ENCODE results near the gene OLFM2. TPM values are rescaled to one million over a fixed set of nuclear protein-coding genes. Genes with fewer than 3 reads are reported as not detected.
A peak's percentile ranks its signal among the peaks of the same experiment; 100 is the strongest.

The OLFM2 gene
- total RNA-seq, 1 experiment from 2014 or later: 19.9 TPM

- Histone ChIP-seq H3K9me2 (ENCODE audit: insufficient read depth) (no peaks in the 10 kb centered on the region), H3K79me2 (ENCODE audit: insufficient read depth, low read length) (peaks cover 11% of the 10 kb centered on the region; the same call in 1 of the 2 replicates), H3K4me3 (replicated peaks in 1 of 2; ENCODE audit: low read depth in 1 of 2, low read length in 2 of 2) (no peak overlapping the region), H3K27me3 (ENCODE audit: insufficient read depth, low read length) (no peaks in the 10 kb centered on the region), H3K9ac (ENCODE audit: low read length) (no peak overlapping the region), H4K20me1 (ENCODE audit: insufficient read depth) (no peaks in the 10 kb centered on the region), H3K27ac (ENCODE audit: low read depth, low read length) (no peak overlapping the region; the same call in 1 of the 2 replicates), H3K36me3 (ENCODE audit: control insufficient read depth in 1 of 2, insufficient read depth in 2 of 2, low read length in 2 of 2) (peaks cover 5 to 10% of the 10 kb centered on the region in 2 experiments; a peak in 3 of 4 replicates), H3K4me2 (ENCODE audit: low read length) (no peak overlapping the region), H2AFZ (ENCODE audit: low read depth, low read length, poor library complexity, severe bottlenecking) (no peak overlapping the region), H3K9me3 (ENCODE audit: control insufficient read depth in 1 of 2, insufficient read depth in 1 of 2, low read depth in 1 of 2, low read length in 2 of 2) (no peaks in the 10 kb centered on the region), H3K4me1 (ENCODE audit: control insufficient read depth in 1 of 2, insufficient read depth in 2 of 2, low read length in 2 of 2) (peaks cover 0 to 17% of the 10 kb centered on the region in 2 experiments; a peak in 2 of 4 replicates)
- ATAC-seq: peak; percentile 58
- TF ChIP-seq CTCF (IDR thresholded peaks at IDR 0.05 in 2 of 3, conservative IDR thresholded peaks at IDR 0.05 in 1 of 3; ENCODE audit: borderline replicate concordance in 1 of 3, insufficient read depth in 1 of 3, low read depth in 2 of 3, low read length in 2 of 3): peak; percentile 64 to 66 (median 64); a peak in 5 of 6 replicates
- no peak for TF ChIP-seq FOSL1 (IDR thresholded peaks at IDR 0.05; ENCODE audit: low read depth)
- TF ChIP-seq CBX3 (IDR thresholded peaks at IDR 0.05; ENCODE audit: low read depth): no peak
- TF ChIP-seq POLR2A (IDR thresholded peaks at IDR 0.05; ENCODE audit: borderline replicate concordance, extremely low read depth, insufficient read depth, insufficient read length): no peak
- peak; percentile 73 for TF ChIP-seq RAD21 (IDR thresholded peaks at IDR 0.05; ENCODE audit: low read depth)
- TF ChIP-seq SRF (IDR thresholded peaks at IDR 0.05; ENCODE audit: low read depth): no peak
- TF ChIP-seq EZH2phosphoT487 (IDR thresholded peaks at IDR 0.05; ENCODE audit: borderline replicate concordance): no peak
- TF ChIP-seq ZNF274 (IDR thresholded peaks at IDR 0.05; ENCODE audit: low read depth, low read length): no peak
- no TSS peak for BruUV-seq (replicated peaks)
- DNase-seq (ENCODE audit: low read depth, low spot score): no peak
- ChIA-PET RAD21 (ENCODE audit: low non-redundant PET in 1 of 2, low total read pairs in 2 of 2, uncharacterized antibody in 2 of 2, unreplicated experiment in 2 of 2) (no interaction called here), CTCF (no interaction called here), POLR2A (no interaction called here)
- intact Hi-C loops (cut with micrococcal nuclease): loop anchor here (2.0 to 5.0 kb wide), 4 partner anchors 67 to 711 kb away; no protein-coding TSS in a partner anchor
Observed at GRCh38 chr19:9848060-9848459, 88.3 kb downstream of the OLFM2 start.
